HG02623 (cell line): ENCODE measurements around the gene ALG11.
"Not testable (repeated sequence)": the region's sequence is repeated elsewhere in the genome, so short reads cannot be mapped to it uniquely, and the experiment has no call there.

Source experiments
- ATAC-seq: cut with Tn5 transposase; IDR thresholded peaks from one replicate; pipeline ENCODE4 v1.9.1; 2021; ENCODE audit warnings: moderate library complexity; ENCODE audit not compliant: unreplicated experiment

Gene ALG11, protein sequence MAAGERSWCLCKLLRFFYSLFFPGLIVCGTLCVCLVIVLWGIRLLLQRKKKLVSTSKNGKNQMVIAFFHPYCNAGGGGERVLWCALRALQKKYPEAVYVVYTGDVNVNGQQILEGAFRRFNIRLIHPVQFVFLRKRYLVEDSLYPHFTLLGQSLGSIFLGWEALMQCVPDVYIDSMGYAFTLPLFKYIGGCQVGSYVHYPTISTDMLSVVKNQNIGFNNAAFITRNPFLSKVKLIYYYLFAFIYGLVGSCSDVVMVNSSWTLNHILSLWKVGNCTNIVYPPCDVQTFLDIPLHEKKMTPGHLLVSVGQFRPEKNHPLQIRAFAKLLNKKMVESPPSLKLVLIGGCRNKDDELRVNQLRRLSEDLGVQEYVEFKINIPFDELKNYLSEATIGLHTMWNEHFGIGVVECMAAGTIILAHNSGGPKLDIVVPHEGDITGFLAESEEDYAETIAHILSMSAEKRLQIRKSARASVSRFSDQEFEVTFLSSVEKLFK

DNA sequence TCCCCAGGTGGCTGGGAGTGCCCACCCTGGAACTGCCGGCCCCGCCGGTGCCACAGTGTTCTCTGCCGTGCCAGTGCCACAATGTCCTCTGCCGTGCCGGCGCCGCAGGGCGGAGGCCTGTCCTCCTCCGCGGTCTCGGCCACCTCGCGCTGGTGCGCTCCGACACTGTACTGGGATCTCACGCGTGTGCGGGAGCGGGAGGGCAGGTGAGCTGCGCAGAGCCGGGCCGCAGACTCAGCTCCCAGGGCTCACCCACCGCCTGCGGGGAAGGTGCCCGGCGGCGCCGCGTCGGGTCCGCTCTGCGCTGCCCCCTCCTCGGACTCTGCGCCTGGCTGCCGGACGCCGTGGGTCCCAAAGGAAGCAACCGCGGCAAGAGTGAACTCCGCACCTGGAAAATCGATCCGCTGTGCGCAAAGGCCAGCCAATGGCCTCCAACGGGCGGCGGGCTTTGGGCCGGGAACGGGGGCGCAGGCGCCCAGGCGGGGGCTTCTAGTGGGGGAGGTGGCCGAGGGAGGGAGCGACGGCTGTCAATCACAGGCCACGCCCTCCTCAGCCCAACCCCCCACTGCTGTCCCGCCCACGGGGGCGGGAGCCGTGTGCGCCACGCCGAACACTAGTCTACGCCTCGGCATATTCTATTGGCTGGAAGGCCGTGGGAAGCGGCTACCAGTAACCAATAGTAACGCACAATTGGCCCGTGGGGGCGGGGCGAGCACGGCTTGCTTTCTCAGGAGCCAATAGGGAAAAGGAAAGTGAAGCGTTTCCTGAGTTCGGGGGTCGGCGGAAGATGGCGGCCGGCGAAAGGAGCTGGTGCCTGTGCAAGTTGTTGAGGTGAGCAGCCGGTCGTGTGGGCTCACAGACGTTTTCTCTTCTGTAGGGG is at the start of gene ALG11:
Gene ALG11 (plus strand): TSS at position 767 of the 880 bp plus-strand sequence. CDS start 21 bp downstream, at position 788.
- ATAC-seq, result peak; percentile 99

DNA sequence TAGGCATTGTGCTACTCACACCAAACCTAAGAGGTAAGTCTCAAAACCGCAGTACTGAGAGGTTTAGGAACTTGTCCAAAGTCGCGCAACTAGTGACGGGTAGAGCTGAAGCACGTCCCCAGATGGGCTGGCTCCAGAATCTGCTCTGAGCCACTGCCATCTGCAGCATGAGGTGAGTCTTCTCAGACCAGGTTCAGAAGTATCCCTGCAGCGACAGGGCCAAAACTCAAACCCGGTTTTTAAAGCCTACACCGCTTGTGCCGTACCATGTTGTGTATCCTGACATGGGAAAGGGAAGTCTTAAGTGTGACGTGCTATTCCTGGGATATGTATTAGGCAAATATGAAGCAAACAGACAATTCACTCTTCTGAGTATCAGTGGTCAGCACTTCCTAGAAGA is 46.0 kb upstream of the ALG11 start:
- no peak for ATAC-seq

DNA sequence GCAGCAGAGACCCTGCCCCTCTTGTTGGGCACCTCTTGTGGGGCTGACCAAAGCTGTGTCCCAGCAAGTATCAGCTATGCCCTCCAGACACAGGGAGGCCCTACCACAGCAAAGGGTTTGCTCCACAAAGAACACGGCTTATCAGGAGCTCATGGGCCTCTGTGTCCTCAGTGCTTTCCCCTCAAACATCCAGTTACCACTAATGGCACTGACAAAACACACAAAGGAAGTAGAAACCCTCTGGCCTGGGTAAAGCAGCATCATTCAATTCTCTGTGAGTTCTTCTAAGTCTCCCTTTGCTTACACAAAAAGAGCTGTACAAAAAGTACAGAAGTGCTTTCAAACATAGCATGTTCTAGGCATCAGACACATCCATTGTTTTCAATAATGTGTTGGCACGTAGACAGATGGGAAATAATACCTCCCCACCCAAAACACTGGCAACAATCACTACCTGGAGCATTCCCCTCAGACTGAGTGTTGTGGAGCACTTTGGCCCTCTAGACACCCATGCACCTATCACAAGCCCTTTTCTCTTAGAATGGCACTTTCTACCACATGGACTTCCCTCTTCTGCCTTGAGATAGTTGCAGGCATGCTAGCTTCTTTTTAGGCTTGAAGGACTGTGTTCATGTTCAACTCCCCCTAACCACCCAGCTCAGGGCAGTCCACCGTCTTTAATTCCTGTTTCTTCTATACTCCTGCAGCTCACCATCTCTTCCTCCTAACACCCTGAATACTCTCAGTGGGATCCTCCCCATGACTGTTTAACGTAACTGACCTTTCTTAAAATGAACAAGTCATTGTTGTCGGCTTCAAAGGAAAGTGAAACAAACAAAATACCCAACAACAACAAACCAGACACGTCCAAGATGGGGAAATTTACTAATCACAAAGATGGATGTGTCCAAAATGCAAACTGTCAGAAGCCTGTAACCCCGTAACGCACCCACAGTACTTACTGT is 44.4 kb upstream of the ALG11 start:
- ATAC-seq, result no peak

DNA sequence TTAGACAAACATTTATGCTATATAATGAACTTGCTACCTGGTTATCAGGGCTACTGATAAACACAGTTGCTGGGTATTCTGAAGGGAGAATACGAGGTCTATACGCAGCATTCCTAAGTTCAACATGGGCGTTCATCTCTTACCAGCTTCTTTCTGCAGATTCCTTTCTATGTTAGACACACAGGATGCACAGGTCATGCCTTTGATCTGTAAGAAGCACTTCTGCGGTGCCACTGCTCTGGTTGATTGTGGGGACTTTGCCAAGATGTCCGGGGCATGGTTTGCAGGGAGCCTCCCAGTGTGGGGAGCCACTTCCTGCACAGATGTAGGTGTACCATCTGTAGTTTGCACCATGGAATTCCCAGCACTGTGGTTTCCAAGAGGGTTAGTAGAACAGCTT is 41.8 kb upstream of the ALG11 start:
- no peak for ATAC-seq

DNA sequence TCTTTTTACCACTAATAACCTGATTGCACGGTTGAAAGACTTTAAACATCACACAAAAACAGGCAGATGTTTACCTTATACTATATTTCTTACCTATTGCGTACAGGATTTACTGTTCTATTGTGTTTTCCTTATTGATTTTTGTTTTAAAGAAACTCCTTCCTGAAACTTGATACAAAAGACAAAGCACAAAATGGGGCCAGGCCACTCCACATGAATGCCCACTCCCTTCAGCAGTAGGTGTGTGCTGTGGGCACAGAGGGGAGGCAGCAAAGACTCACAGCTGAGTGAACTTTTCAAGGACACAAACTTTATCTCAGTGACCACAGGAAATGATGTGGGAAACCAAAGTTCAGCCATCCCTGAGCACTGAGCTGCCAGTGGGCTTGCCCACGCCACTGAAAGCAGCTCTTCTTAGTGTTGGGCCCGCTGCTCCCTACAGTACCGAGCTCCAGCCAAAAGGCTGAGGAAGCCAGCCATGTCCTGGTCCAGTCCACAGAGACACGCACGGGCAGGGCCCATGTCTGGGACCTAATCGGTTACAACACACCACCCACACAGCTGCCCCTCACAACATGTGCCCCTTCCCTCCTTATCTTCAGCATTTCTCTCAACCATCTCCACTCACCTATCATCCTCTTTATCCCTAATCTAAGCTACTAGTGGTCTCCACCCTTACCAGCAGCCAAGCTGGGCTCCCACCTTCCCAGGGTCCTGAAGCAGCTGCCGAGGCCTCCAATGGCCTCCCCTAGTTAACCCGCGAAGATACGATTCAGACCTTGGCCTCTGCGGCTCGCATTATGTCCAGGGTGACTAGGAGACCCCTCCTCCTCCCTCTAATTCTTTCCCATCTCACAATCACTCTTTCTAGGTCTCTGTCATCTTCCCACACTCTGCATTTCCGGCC is 40.4 kb upstream of the ALG11 start:
- no peak for ATAC-seq

DNA sequence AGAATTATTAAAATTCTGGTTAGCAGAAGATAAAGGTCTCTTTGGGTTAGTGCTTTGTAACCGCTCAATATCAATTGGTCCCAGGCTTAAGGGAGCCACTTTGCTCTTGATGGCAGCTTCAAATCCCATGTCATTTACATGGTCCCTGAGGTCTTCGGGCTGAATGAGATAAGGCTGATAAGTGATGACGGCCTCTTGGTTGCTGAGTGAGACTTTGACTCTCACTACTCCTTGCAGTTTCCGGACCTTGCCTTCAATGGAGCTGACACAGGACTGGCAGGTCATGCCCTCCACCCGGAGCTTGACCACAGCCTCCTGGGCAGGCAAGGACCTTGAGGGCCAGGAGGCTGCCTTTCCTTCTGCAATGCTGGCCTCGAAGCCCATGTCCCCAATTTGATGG is 37.7 kb upstream of the ALG11 start:
- no peak for ATAC-seq

DNA sequence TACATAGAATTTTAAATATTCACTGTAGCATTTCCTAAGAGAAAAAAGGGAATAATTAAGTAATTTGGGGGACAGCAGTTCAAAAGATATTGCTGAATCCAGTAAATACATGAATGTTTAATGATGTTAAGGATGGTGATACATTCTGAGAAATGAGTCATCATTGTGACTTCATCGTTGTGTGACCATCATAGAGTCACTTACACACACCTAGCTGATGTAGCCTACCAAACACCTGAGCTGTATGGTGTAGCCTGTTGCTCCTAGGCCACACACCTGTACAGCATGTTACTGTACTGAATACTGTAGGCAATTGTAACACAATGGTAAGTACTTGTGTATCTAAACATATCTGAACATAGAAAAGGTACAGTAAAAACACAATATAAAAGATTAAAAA is 35.8 kb upstream of the ALG11 start:
- ATAC-seq, result no peak

DNA sequence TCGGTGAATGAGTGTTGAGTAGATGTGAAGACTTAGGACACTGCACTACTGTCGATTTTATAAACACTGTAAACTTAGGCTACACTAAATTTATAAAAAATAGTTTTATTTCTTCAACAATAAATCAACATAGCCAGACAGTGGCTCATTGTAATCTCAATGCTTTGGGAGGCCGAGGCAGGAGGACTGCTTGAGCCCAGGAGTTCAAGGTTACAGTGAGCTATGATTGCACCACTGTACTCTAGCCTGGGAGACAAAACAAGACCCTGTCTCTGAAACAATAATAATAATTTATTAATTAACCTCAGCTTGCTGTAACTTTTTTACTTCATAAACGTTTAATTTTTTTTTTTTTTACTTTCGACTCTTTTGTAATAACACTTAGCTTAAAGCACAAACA is 35.3 kb upstream of the ALG11 start:
- no peak for ATAC-seq

DNA sequence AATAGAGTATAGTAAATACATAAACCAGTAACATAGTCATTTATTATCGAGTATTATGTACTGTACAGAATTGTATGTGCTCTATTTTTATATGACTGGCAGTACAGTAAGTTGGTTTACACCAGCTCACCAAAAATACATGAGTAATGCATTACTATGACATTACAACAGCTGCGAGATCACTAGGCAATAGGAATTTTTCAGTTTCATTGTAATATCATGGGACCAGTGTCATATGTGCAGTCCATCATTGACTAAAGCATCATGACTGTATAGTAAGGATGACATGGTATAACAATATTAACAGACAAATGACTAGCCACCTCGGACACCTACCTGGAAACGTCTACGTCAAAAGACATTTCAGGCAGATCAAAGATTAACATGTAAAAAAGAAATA is 34.6 kb upstream of the ALG11 start:
- ATAC-seq, result no peak

DNA sequence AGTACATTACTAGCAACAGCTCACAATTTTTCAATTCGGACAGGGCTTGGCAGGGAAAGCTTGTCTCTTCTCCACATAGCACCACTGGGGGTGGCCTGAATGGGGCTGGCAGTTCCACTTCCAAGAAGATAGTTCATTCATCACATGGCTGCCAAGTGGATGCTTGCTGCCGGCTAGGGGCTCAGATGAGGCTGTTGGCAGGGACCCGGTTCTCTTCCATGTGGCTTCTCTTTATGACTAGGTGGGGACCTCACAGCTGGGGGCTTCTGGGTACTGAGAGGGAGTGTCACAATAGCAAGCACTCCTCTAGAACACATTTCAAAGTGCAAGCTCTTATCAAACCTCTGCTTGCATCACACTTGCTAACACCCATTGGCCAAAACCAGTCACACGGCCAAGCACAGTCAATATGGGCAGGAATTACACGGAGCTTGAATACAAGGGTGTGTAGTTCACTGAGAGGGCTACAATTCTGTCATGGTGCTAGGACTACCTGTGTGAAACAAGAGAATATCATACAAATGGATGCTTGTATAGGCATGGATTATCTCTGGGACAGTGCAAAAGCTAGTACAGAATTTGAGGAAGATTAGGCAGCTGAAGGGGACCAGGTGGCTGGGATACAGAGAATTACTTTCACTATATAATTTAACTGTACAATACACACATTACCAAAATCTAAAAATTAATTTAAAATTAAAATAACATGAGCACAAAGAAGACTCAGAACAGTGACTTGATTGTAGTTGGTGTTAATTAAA is 33.2 kb upstream of the ALG11 start:
- ATAC-seq, result no peak

DNA sequence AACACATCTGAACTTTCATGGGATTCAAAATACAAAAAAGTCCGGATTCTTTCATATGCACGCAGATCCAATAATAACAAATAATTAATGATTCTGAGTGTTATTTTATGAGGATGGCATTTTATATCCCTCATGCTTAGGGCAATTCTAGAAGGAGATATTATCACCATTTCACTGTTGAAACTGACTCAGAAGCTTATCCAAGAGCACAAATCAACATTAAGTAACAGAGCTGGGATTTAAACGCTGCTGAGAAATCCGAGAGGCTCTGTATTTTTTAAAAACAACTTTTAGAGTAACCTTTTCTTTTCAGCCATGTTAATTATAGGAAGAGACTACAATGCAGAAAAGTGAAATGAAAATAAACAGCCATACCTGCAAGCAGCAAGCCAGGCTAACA is 31.3 kb upstream of the ALG11 start:
- ATAC-seq, result no peak

DNA sequence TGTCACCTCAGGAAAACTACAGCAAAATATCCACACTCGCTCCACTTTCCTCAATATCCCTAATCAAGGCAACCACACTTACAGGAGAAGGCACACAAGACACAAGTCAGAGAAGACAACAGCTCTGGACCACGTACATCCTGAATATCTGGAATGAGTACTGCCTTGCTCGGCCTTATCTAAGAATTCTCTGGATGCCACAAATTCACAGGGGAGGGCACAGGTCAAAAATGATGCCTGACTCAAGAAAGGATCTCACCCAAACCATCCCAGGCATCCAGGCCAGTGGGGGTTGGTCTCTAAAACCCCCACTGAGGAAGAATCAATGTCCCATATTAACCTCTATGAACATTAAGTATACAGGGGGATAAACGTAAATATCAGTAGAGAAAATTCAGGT is 30.8 kb upstream of the ALG11 start:
- no peak for ATAC-seq

DNA sequence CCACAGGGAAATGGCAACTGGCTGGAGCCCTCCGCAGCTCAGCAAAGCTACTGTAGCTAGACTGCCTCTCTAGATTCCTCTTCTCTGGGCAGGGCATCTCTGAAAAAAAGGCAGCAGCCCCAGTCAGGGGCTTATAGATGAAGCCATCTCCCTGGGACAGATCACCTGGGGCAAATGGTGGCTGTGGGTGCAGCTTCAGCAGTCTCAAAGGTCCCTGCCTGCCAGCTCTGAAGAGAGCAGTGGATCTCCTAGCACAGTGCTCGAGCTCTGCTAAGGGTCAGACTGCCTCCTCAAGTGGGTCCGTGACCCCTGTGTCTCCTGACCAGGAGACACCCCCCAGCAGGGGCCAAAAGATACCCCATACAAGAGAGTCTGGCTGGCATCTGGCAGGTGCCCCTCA is 28.9 kb upstream of the ALG11 start:
- not testable (repeated sequence) for ATAC-seq

DNA sequence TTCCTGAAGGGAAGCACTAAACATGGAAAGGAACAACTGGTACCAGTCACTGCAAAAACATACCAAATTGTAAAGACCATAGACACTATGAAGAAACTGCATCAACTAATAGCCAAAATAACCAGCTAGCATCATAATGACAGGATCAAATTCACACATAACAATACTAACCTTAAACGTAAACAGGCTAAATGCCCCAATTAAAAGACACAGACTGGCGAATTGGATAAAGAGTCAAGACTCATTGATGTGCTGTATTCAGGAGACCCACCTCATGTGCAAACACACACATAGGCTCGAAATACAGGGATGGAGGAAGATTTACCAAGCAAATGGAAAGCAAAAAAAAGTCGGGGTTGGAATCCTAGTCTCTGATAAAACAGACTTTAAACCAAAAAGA is 27.3 kb upstream of the ALG11 start:
- ATAC-seq, result not testable (repeated sequence)

DNA sequence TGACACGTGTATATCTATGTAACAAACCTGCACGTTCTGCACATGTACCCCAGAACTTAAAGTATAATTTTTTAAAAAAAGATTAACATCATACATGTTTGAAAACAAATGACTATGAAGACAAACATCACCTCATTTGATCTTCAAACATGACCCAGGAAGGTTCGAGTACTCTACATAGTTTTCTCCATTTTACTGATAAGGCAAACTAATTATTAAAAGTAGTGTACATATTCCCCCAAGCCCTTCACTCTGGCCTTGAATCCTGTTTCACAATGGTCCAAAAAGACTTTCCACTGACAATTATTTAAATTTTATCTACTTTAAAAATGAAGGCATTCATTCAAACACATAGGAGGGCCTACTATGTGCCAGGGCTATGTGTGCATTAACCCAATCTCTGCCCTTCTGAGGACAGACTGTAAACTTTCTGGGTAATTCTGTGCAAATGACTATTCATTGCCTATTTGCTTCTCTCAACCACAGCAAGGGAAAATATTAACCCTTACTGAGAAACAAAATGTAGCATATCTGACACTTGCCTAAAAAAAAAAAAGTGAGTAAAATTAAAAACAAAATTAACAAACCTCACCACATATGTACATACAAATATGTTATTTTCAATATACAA is 23.1 kb upstream of the ALG11 start:
- ATAC-seq, result no peak

DNA sequence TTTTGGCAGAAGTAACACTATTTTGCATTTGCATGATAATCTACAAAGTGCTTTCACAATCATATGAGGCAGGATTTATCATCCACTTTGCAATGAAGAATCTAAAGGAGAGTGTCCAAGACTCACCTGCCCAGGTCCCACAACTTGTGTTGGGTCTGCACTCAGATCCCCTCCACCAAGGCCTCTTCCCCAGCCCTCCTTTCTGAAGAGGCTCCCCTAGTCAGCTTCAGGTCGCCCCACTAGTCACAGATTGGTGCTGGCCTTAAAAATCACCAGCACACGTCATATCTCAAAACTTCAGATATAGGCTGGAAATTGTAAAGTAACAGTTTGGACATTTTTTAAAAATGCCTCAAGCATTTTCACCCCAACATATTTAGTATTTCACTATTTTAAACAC is 18.5 kb upstream of the ALG11 start:
- ATAC-seq, result no peak

DNA sequence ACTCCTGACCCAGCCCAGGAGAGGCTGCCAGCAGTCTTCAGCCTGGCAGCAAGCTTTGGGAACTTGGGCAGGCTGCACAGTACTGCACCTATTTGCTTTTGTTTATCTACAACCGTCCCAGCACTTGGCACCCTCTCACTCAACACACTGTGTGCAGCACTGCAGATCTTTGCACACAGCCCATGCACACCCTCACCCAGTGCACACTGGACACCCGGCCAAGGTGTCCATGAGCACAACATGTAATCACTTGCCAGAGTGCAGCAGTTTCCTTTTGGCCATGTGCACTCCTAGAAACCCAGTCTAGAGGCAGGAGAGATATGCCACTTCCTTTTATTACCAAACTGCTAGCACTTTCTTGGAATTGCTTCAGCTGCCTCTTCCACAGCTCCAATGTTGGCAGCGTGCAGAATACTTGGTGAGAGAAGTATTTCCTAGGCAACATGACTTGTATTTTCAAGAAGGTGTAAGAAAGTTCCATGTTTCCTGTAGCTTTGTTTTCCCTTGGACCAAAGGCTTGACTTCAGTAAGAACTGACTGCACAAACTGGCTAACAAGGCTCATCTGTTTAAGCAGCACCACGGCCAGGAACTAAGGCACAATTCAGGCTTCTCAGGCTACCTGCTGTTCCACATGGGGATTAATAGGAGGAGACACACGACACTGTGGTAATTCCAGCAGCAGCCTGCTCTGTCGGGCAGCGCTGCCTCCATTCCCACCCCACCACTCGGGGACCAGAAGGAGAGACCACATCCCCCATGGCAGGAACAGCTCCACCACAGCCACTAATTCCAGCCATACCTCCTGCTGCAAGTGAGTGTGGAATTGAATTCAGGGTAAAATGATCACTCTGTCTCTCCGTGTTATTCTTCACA is 16.3 kb upstream of the ALG11 start:
- no peak for ATAC-seq

DNA sequence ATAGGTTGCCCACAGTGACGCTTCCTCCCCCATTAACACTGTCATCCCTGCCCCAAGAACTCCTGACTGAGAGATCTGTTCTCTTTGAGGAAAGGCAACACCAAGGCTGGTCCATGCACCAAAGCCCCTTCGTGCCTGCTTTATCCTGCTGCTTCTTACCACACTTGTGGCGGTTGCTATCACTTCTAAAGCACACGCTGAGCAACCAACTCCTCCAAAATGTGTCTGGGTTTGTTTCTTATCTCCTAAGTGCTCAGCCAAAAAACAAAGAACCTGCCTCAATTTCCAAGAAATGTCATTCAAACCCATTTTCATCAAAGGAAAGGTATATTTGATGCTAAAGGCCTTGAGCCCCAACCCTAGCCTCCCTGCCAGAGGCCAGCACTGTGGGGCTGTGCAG is 15.6 kb upstream of the ALG11 start:
- ATAC-seq, result no peak
